ENCODE data around the gene CSRP1.
"Not testable (repeated sequence)": the region's sequence is repeated elsewhere in the genome, so short reads cannot be mapped to it uniquely, and the experiment has no call there.

Gene CSRP1

DNA sequence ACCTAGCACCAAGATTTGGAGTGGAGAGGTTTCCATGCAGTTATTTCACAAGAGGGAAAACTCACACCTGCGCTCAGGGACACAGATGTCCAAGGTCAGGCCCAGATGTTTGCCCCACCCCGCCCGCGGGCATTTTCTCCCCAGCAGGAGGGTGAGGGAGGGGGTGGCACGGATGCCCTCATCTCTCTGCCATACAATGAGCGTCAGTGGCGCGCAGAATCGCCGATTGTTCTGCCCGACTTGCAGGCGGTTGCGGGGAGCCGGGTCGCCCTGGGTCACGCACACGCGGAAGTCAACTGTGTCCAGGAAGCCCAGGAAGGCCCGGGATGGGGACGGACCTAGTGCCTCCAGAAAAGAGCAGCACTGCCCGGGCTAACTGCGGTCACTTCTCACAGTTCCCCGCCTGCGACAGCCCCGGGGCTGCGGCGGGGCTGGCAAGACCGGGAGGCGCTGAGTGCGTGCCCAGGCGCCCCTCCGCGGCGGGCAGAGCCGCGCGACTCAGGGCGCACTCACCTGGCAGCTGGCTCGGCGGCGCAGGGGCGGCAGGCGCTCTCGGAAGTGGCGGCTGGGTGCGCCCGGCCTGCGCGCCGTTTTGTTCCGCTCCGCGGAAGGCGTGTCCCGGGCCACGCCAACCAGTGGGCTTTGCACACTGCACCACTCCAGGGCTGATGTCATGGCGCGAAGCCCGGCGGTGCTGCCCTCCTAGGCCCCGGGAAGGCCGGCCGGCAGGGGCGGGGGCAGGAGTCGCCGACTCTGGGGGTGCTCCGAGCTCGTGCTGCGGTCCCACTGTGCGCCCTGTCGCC lies at the start of gene CSRP1:
Gene CSRP1 (minus strand): TSS at position 567 of the 803 bp plus-strand sequence. CDS start 10,820 bp downstream, outside the sequence.
- H3K4me1 Mint-ChIP-seq (ENCODE audit: low read depth), result peaks cover 48% of the 10 kb centered on the region
- no peaks in the 10 kb centered on the region for H3K9me3 Mint-ChIP-seq
- H3K36me3 Mint-ChIP-seq (ENCODE audit: low read depth), result no peaks in the 10 kb centered on the region
- H3K4me3 Mint-ChIP-seq, result peak within 1 kb of the TSS; percentile 90
- no peaks in the 10 kb centered on the region for H3K27me3 Mint-ChIP-seq (ENCODE audit: low read depth)
- H3K27ac Mint-ChIP-seq, result peak within 1 kb of the TSS; percentile 91

DNA sequence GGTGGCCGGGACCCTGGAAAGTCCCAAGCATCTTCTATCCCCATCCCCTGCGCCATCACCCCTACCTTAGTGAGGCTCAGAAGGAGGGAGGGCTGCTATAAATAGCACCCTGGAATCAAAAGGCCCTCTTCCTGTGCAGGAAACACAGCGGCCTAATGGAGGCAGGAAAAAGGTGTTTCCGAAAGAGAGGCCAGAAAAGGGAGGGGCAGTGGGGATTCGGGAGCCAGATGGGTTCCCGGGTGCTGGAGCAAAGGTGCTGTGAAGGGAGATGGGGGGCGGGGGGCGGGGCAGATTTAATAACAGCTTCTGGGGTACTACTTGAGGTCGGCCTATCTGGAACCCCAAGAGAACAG lies 48.6 kb upstream of the CSRP1 start:
- H3K9me3 Mint-ChIP-seq, result no peaks in the 10 kb centered on the region
- H3K4me3 Mint-ChIP-seq, result no peak overlapping the region
- H3K27me3 Mint-ChIP-seq (ENCODE audit: low read depth), result peaks cover 17% of the 10 kb centered on the region
- H3K36me3 Mint-ChIP-seq (ENCODE audit: low read depth), result no peaks in the 10 kb centered on the region
- H3K27ac Mint-ChIP-seq, result no peak overlapping the region
- H3K4me1 Mint-ChIP-seq (ENCODE audit: low read depth), result no peaks in the 10 kb centered on the region

DNA sequence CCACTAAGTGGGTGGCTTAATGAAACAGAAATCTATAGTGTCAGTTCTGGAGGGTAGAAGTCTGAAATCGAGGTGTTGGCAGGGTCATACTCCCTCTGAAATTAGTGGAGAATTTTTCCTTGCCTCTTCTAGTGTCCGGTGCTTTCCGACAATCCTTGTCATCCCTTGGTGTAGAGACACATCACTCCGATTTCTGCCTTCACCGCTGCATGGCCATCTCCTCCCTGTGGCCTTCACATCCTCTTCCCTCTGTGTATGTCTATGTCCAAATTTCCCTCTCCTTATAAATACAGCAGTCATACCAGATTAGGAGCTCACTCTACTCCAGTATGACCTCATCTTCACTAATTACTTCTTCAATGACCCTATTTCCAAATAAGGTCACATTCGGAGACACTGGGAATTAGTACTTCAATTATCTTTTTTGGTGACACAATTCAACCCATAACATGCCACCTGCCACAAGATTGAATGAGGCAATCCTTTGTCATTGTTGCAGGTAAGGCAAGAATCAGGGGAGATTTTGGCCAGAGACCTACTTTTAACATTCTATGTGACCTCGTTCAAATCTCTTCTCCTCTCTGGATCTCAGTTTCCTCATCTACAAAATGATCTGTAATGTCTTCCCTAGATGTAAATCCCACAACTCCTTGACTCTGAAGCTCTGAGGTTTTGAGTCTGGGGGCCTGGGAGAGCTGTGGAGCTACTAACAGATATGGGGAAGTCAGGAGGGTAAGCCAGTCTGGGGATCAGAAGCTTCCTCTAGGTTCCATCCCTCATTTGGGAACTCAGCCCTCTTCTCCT lies 48.1 kb upstream of the CSRP1 start:
- peaks cover 17% of the 10 kb centered on the region for H3K27me3 Mint-ChIP-seq (ENCODE audit: low read depth)
- H3K27ac Mint-ChIP-seq, result no peak overlapping the region
- H3K4me1 Mint-ChIP-seq (ENCODE audit: low read depth), result no peaks in the 10 kb centered on the region
- H3K36me3 Mint-ChIP-seq (ENCODE audit: low read depth), result no peaks in the 10 kb centered on the region
- H3K9me3 Mint-ChIP-seq, result no peaks in the 10 kb centered on the region
- H3K4me3 Mint-ChIP-seq, result no peak overlapping the region

GRCh38 chr1:201554190-201554600 lies 47.3 kb upstream of the CSRP1 start:
- Mint-ChIP-seq H3K36me3 (ENCODE audit: low read depth) (no peaks in the 10 kb centered on the region), H3K27me3 (ENCODE audit: low read depth) (peaks cover 17% of the 10 kb centered on the region)

GRCh38 chr1:201553496-201554189 lies 46.7 kb upstream of the CSRP1 start:
- Mint-ChIP-seq H3K36me3 (ENCODE audit: low read depth) (no peaks in the 10 kb centered on the region), H3K9me3 (no peaks in the 10 kb centered on the region), H3K27me3 (ENCODE audit: low read depth) (peaks cover 17% of the 10 kb centered on the region), H3K4me3 (no peak overlapping the region), H3K4me1 (ENCODE audit: low read depth) (no peaks in the 10 kb centered on the region), H3K27ac (no peak overlapping the region)

More at GRCh38 chr1:201554190-201554600, 47.3 kb upstream of the CSRP1 start:
- Mint-ChIP-seq H3K27ac (no peak overlapping the region), H3K9me3 (no peaks in the 10 kb centered on the region), H3K4me1 (ENCODE audit: low read depth) (no peaks in the 10 kb centered on the region), H3K4me3 (no peak overlapping the region)

DNA sequence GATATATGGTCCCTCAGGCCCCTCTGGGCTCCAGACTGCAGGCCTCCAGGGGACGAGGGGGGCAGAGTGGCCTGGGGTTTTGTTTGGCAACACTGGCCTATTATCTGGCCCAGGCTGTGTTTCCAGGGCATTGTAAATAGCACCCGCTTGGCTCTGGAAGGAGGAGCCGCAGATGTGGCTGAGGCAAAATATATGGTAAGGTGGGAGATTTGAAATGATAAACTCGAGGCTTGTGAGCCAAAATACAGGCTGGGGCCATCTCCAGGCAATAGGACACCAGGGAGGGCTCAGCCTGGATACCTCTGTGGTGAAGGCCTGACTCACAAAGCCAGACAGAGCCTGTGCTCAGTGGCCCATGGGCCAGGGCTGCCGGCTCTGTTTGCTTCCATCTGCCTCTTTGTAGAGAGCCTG lies 46.0 kb upstream of the CSRP1 start:
- H3K27ac Mint-ChIP-seq, result no peak overlapping the region
- H3K4me3 Mint-ChIP-seq, result no peak overlapping the region
- H3K4me1 Mint-ChIP-seq (ENCODE audit: low read depth), result no peaks in the 10 kb centered on the region
- H3K36me3 Mint-ChIP-seq (ENCODE audit: low read depth), result no peaks in the 10 kb centered on the region
- H3K27me3 Mint-ChIP-seq (ENCODE audit: low read depth), result peaks cover 17% of the 10 kb centered on the region
- no peaks in the 10 kb centered on the region for H3K9me3 Mint-ChIP-seq

GRCh38 chr1:201551877-201552731 lies 45.2 kb upstream of the CSRP1 start:
- Mint-ChIP-seq H3K27ac (no peak overlapping the region), H3K4me1 (ENCODE audit: low read depth) (no peaks in the 10 kb centered on the region), H3K9me3 (no peaks in the 10 kb centered on the region)

GRCh38 chr1:201551096-201551495 lies 44.2 kb upstream of the CSRP1 start:
- no peaks in the 10 kb centered on the region for H3K9me3 Mint-ChIP-seq
- H3K4me3 Mint-ChIP-seq, result no peak overlapping the region
- no peaks in the 10 kb centered on the region for H3K4me1 Mint-ChIP-seq (ENCODE audit: low read depth)
- no peak overlapping the region for H3K27ac Mint-ChIP-seq
- H3K36me3 Mint-ChIP-seq (ENCODE audit: low read depth), result no peaks in the 10 kb centered on the region
- peaks cover 7% of the 10 kb centered on the region for H3K27me3 Mint-ChIP-seq (ENCODE audit: low read depth)

More at GRCh38 chr1:201551877-201552731, 45.2 kb upstream of the CSRP1 start:
- Mint-ChIP-seq H3K36me3 (ENCODE audit: low read depth) (no peaks in the 10 kb centered on the region), H3K27me3 (ENCODE audit: low read depth) (peaks cover 9% of the 10 kb centered on the region), H3K4me3 (no peak overlapping the region)

DNA sequence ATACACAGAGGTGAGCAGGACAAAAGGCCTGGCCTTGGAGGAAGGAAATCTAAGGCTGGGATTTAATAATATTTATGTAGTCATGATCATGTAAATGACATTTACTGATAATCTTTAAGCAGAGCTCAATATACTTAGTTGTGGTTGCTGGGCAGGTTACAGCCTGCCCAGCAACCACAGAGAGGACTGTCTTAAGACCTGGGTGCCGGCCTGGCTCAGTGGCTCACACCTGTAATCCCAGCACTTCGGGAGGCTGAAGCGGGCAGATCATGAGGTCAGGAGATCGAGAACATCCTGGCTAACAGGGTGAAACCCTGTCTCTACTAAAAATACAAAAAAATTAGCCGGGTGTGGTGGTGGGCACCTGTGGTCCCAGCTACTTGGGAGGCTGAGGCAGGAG lies 42.6 kb upstream of the CSRP1 start:
- not testable (repeated sequence) for H3K27ac Mint-ChIP-seq; H3K4me3 Mint-ChIP-seq; H3K36me3 Mint-ChIP-seq (ENCODE audit: low read depth); H3K9me3 Mint-ChIP-seq; H3K4me1 Mint-ChIP-seq (ENCODE audit: low read depth)
- H3K27me3 Mint-ChIP-seq (ENCODE audit: low read depth), result peaks cover 12% of the 10 kb centered on the region

DNA sequence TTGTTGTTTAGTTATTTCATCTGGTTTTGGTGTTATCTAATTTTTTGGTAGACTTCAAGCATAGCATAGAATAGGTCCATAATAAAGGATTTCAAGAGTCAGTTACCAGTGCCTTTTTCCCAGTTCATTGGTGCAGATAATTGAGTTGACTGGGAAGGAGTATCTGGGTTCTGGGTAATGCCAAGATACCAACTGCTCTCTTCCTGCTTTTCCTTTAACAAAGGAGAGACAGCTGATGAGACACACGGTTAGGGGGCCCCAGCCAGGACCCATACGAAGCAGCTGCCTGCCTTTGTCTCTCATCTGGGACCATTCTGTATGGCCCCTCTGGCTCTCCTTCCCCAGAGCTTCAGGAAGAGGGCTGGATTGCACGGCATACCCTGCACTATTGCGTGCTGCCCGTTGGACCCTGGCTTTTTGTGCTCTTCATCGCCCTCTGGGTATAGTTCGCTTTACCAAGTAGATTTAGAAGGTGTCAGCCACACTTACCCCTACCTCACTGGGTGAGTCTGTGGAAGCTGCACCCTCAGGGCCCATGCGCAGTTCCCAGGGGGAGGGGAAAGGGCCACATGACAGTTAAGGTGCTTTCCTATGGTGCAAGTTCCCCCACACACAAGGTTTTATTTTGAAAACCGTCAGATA lies 39.0 kb upstream of the CSRP1 start:
- Mint-ChIP-seq H3K9me3 (no peaks in the 10 kb centered on the region), H3K4me1 (ENCODE audit: low read depth) (no peaks in the 10 kb centered on the region), H3K36me3 (ENCODE audit: low read depth) (no peaks in the 10 kb centered on the region), H3K4me3 (no peak overlapping the region), H3K27me3 (ENCODE audit: low read depth) (peaks cover 42% of the 10 kb centered on the region), H3K27ac (no peak overlapping the region)

DNA sequence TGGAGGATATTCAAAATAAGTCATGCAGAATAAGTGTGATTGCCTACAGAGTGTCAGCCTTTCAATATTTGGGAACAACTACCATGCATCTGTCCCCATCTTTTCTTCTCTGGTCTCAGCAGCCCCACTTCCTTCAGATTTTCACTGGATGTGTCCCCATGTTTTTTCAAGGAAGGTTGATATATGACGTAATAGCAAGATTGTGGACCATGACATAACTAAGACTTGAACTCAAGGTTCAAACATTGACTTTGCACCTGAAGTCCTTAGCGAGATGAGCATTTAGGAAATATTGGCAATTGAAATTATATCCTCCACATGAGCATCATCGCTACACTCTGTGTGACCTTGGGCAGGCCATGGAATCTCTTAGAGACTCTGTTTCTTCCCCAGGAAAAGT lies 37.8 kb upstream of the CSRP1 start:
- H3K27me3 Mint-ChIP-seq (ENCODE audit: low read depth), result peaks cover 55% of the 10 kb centered on the region
- no peak overlapping the region for H3K27ac Mint-ChIP-seq
- H3K4me1 Mint-ChIP-seq (ENCODE audit: low read depth), result no peaks in the 10 kb centered on the region
- H3K36me3 Mint-ChIP-seq (ENCODE audit: low read depth), result no peaks in the 10 kb centered on the region
- no peak overlapping the region for H3K4me3 Mint-ChIP-seq
- H3K9me3 Mint-ChIP-seq, result no peaks in the 10 kb centered on the region

GRCh38 chr1:201543871-201544642 lies 37.1 kb upstream of the CSRP1 start:
- H3K36me3 Mint-ChIP-seq (ENCODE audit: low read depth), result no peaks in the 10 kb centered on the region
- H3K27ac Mint-ChIP-seq, result no peak overlapping the region
- H3K27me3 Mint-ChIP-seq (ENCODE audit: low read depth), result peaks cover 60% of the 10 kb centered on the region
- no peak overlapping the region for H3K4me3 Mint-ChIP-seq
- H3K4me1 Mint-ChIP-seq (ENCODE audit: low read depth), result no peaks in the 10 kb centered on the region
- H3K9me3 Mint-ChIP-seq, result no peaks in the 10 kb centered on the region
